Activated T-helper 2 cell treated with anti-CD3 and anti-CD28 coated beads, Interferon-gamma antibody, Interleukin-2, Interleukin-4, amounts not matched to agents 10 μg/mL and 5 μg/mL and 100 μg/mL, durations not matched to agents 14 hours and 24 hours and 36 hours (primary cell): ENCODE data around the gene BMF. TPM values are rescaled to one million over a fixed set of nuclear protein-coding genes. Genes with fewer than 3 reads are reported as not detected.

Experiments
- DNase-seq: peaks from one replicate; pipeline ENCODE4 v3.0.0; 2021; ENCODE audit warnings: low spot score
- H3K27ac Mint-ChIP-seq: one replicate; pipeline ENCODE4 v1.8.0; 2021; ENCODE audit warnings: mixed read lengths
- H3K27me3 Mint-ChIP-seq: one replicate; pipeline ENCODE4 v1.8.0; 2021; ENCODE audit warnings: low read depth, mixed read lengths
- H3K36me3 Mint-ChIP-seq: one replicate; pipeline ENCODE4 v1.8.0; 2021; ENCODE audit warnings: low read depth, mixed read lengths
- H3K4me1 Mint-ChIP-seq: one replicate; pipeline ENCODE4 v1.8.0; 2021; ENCODE audit warnings: low read depth, mixed read lengths
- H3K4me3 Mint-ChIP-seq: one replicate; pipeline ENCODE4 v1.8.0; 2021; ENCODE audit warnings: low read depth, mild to moderate bottlenecking, moderate library complexity, mixed read lengths
- H3K9me3 Mint-ChIP-seq: one replicate; pipeline ENCODE4 v1.8.0; 2021; ENCODE audit warnings: mixed read lengths
- intact Hi-C: fragments of 100-400 bp; cut with micrococcal nuclease; formaldehyde crosslinking; loops from one replicate; pipeline ENCODE4 v1.15.1; 2023
- total RNA-seq: library from RNA; stranded (reverse); gene quantifications from 2 replicates; pipeline ENCODE4 v1.2.3, GENCODE V29; 2022

BMF gene
- total RNA-seq, 1 donor from 2014 or later = 17.9 TPM

GRCh38 chr15:40059821-40060220 is 48.9 kb downstream of the BMF start:
- H3K27ac Mint-ChIP-seq = no peak overlapping the region
- intact Hi-C loops = no loop called here
- no peak overlapping the region for H3K4me3 Mint-ChIP-seq
- peaks cover 39% of the 10 kb centered on the region for H3K4me1 Mint-ChIP-seq
- H3K27me3 Mint-ChIP-seq = no peaks in the 10 kb centered on the region
- no peaks in the 10 kb centered on the region for H3K9me3 Mint-ChIP-seq
- no peak for DNase-seq
- H3K36me3 Mint-ChIP-seq = peaks cover 5% of the 10 kb centered on the region

- peaks cover 35% of the 10 kb centered on the region for H3K4me1 Mint-ChIP-seq
- H3K9me3 Mint-ChIP-seq = no peaks in the 10 kb centered on the region
- intact Hi-C loops = no loop called here
- no peaks in the 10 kb centered on the region for H3K36me3 Mint-ChIP-seq
- peak overlapping the region; percentile 50 for H3K27ac Mint-ChIP-seq
- no peak for DNase-seq
- no peaks in the 10 kb centered on the region for H3K27me3 Mint-ChIP-seq
- H3K4me3 Mint-ChIP-seq = peak overlapping the region; percentile 22
Observed at GRCh38 chr15:40058476-40059140, 50.1 kb downstream of the BMF start.

- H3K27ac Mint-ChIP-seq = no peak overlapping the region
- no peak overlapping the region for H3K4me3 Mint-ChIP-seq
- peaks cover 53% of the 10 kb centered on the region for H3K4me1 Mint-ChIP-seq
- no peak for DNase-seq
- H3K9me3 Mint-ChIP-seq = no peaks in the 10 kb centered on the region
- H3K27me3 Mint-ChIP-seq = no peaks in the 10 kb centered on the region
- H3K36me3 Mint-ChIP-seq = no peaks in the 10 kb centered on the region
- intact Hi-C loops = no loop called here
Observed at GRCh38 chr15:40055576-40056293, 52.9 kb downstream of the BMF start.

GRCh38 chr15:40054855-40055575 is 53.7 kb downstream of the BMF start:
- Mint-ChIP-seq H3K9me3 (no peaks in the 10 kb centered on the region), H3K27me3 (no peaks in the 10 kb centered on the region), H3K36me3 (peaks cover 3% of the 10 kb centered on the region), H3K4me3 (no peak overlapping the region), H3K27ac (peak overlapping the region; percentile 47), H3K4me1 (peaks cover 56% of the 10 kb centered on the region)
- no peak for DNase-seq
- intact Hi-C loops = no loop called here

GRCh38 chr15:40054605-40054854 is 54.1 kb downstream of the BMF start:
- H3K36me3 Mint-ChIP-seq = peaks cover 4% of the 10 kb centered on the region
- no peak overlapping the region for H3K4me3 Mint-ChIP-seq
- H3K4me1 Mint-ChIP-seq = peaks cover 60% of the 10 kb centered on the region
- no peaks in the 10 kb centered on the region for H3K27me3 Mint-ChIP-seq
- H3K9me3 Mint-ChIP-seq = no peaks in the 10 kb centered on the region
- intact Hi-C loops = no loop called here
- H3K27ac Mint-ChIP-seq = peak overlapping the region; percentile 47
- DNase-seq = no peak

GRCh38 chr15:40053831-40054604 is 54.7 kb downstream of the BMF start:
- no peak overlapping the region for H3K4me3 Mint-ChIP-seq

GRCh38 chr15:40053079-40053830 is 55.4 kb downstream of the BMF start:
- H3K27ac Mint-ChIP-seq = no peak overlapping the region
- peaks cover 9% of the 10 kb centered on the region for H3K36me3 Mint-ChIP-seq
- H3K9me3 Mint-ChIP-seq = no peaks in the 10 kb centered on the region
- intact Hi-C loops = no loop called here
- no peak overlapping the region for H3K4me3 Mint-ChIP-seq
- no peaks in the 10 kb centered on the region for H3K27me3 Mint-ChIP-seq
- peaks cover 63% of the 10 kb centered on the region for H3K4me1 Mint-ChIP-seq
- no peak for DNase-seq

More at GRCh38 chr15:40053831-40054604, 54.7 kb downstream of the BMF start:
- no peaks in the 10 kb centered on the region for H3K27me3 Mint-ChIP-seq
- peaks cover 8% of the 10 kb centered on the region for H3K36me3 Mint-ChIP-seq
- intact Hi-C loops = no loop called here
- peaks cover 63% of the 10 kb centered on the region for H3K4me1 Mint-ChIP-seq
- no peaks in the 10 kb centered on the region for H3K9me3 Mint-ChIP-seq
- no peak for DNase-seq
- no peak overlapping the region for H3K27ac Mint-ChIP-seq

- no peaks in the 10 kb centered on the region for H3K27me3 Mint-ChIP-seq
- H3K9me3 Mint-ChIP-seq = no peaks in the 10 kb centered on the region
- peaks cover 11% of the 10 kb centered on the region for H3K36me3 Mint-ChIP-seq
- intact Hi-C loops = no loop called here
- peaks cover 63% of the 10 kb centered on the region for H3K4me1 Mint-ChIP-seq
- H3K4me3 Mint-ChIP-seq = no peak overlapping the region
- no peak for DNase-seq
- H3K27ac Mint-ChIP-seq = no peak overlapping the region
Observed at GRCh38 chr15:40052604-40053003, 56.1 kb downstream of the BMF start.

- peaks cover 12% of the 10 kb centered on the region for H3K36me3 Mint-ChIP-seq
- no peaks in the 10 kb centered on the region for H3K27me3 Mint-ChIP-seq
- H3K9me3 Mint-ChIP-seq = no peaks in the 10 kb centered on the region
- H3K27ac Mint-ChIP-seq = peak overlapping the region; percentile 2
- intact Hi-C loops = no loop called here
- H3K4me3 Mint-ChIP-seq = no peak overlapping the region
- H3K4me1 Mint-ChIP-seq = peaks cover 69% of the 10 kb centered on the region
- no peak for DNase-seq
Observed at GRCh38 chr15:40051616-40052415, 56.9 kb downstream of the BMF start.

GRCh38 chr15:40050788-40051470 is 57.8 kb downstream of the BMF start:
- peaks cover 14% of the 10 kb centered on the region for H3K36me3 Mint-ChIP-seq
- no peaks in the 10 kb centered on the region for H3K27me3 Mint-ChIP-seq
- no peak overlapping the region for H3K4me3 Mint-ChIP-seq
- H3K4me1 Mint-ChIP-seq = peaks cover 74% of the 10 kb centered on the region
- intact Hi-C loops = no loop called here
- no peak for DNase-seq
- H3K27ac Mint-ChIP-seq = no peak overlapping the region
- H3K9me3 Mint-ChIP-seq = no peaks in the 10 kb centered on the region

GRCh38 chr15:40048926-40049475 is 59.7 kb downstream of the BMF start:
- Mint-ChIP-seq H3K27me3 (no peaks in the 10 kb centered on the region), H3K36me3 (peaks cover 14% of the 10 kb centered on the region), H3K4me3 (no peak overlapping the region), H3K27ac (peak overlapping the region; percentile 5), H3K9me3 (no peaks in the 10 kb centered on the region), H3K4me1 (peaks cover 76% of the 10 kb centered on the region)
- DNase-seq = no peak
- intact Hi-C loops = loop anchor here (2.0 to 5.0 kb wide), 2 partner anchors 16 to 133 kb away; no protein-coding TSS in a partner anchor
